ENCODE measurements around the gene CHST5. TPM values are rescaled to one million over a fixed set of nuclear protein-coding genes. Genes with fewer than 3 reads are reported as not detected.

CHST5 gene
- total and polyA plus RNA-seq, 9 of the 15 experiments (the other 6 are each of a cell fraction or from before 2014, with no cell fraction given) = 0.06 to 0.21 (median 0.14) TPM; not detected in 5

DNA sequence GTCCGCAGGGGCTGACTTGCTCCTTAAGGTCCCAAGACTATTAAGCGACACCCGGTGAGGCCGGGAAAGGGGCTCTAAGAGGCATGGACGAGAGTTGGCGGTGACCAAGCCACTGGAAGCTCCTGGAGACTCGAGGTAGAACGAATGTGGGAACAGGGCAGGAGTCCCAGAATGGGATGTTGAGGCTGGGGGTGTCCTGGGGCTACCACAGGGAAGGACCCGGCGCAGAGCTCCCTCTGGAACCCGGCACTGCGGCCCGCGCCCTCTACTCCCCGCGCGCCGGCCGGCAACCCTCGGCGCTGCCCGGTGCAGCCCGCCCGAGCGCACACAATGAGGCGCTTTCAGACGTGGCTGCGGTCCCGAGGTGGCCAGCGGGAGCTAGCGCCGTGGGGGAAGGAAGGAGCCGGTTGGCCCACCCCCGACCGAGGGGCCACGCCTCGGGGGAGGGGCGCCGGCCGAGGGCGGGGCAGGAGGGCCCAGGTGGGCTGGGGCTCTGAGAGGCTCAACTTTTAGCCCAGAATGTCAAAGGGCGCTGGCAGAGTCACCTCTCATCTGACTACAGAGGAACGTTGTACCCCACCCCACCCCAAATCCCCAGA is 40.7 kb downstream of the CHST5 start, which contains the start of gene CHST6:
TSS of gene CHST6 (minus strand) at position 366 of the 599 bp plus-strand sequence. CDS start 15,613 bp downstream, outside the sequence.
- peaks cover 19 to 43% of the 10 kb centered on the region in 2 experiments for H3K27me3 ChIP-seq (ENCODE audit: control insufficient read depth in 2 of 2, insufficient read depth in 2 of 2, low read length in 2 of 2)
- no peaks in the 10 kb centered on the region for H3K79me2 ChIP-seq (ENCODE audit: control insufficient read depth, insufficient read depth, low read length)
- ChIA-PET POLR2A (interaction anchor here (0.6 to 0.7 kb wide), 3 partner anchors 23 to 1191 kb away, joined by 3 to 4 read pairs (median 3); no protein-coding TSS in a partner anchor), CTCF (ENCODE audit: low intra/inter-chr PET ratio) (no interaction called here)
- H3K4me1 ChIP-seq (replicated peaks in 1 of 2; ENCODE audit: control insufficient read depth in 2 of 2, insufficient read depth in 2 of 2, low read length in 2 of 2) = peaks cover 0 to 16% of the 10 kb centered on the region in 2 experiments; a peak in 2 of 5 replicates
- BruUV-seq (replicated peaks) = no TSS peak
- H3K4me2 ChIP-seq (ENCODE audit: insufficient read depth, low read length) = no peak within 1 kb of the TSS
- H3K9ac ChIP-seq (ENCODE audit: insufficient read depth in 1 of 2, low read depth in 2 of 2, low read length in 2 of 2) = peak within 1 kb of the TSS in 1 of 2 experiments; percentile 45; a peak in 2 of 4 replicates
- no peak within 1 kb of the TSS for H3K4me3 ChIP-seq
- H3K36me3 ChIP-seq (ENCODE audit: control insufficient read depth, insufficient read depth, low read length) = no peaks in the 10 kb centered on the region
- peak; percentile 90 for ATAC-seq
- in situ Hi-C loops (cut with MboI) = no loop called here
- WGBS (ENCODE audit: insufficient coverage, low coverage, missing lambda C conversion rate) = 7% methylated on average over 34 of the region's 43 CpGs
- H2AFZ ChIP-seq (ENCODE audit: low read depth, low read length) = no peak within 1 kb of the TSS
- no peaks in the 10 kb centered on the region for H3K9me3 ChIP-seq (replicated peaks; ENCODE audit: control insufficient read depth, insufficient read depth, low read depth, low read length)
- no peak for FAIRE-seq
- H4K20me1 ChIP-seq (replicated peaks; ENCODE audit: control insufficient read depth, insufficient read depth, low read length) = no peaks in the 10 kb centered on the region
- no peak within 1 kb of the TSS for H3K27ac ChIP-seq (ENCODE audit: extremely low read depth, low read depth, low read length)
- no peaks in the 10 kb centered on the region for H3K9me1 ChIP-seq (ENCODE audit: control insufficient read depth, insufficient read depth, low read length)
- peak; percentile 43 to 81 (median 67) for DNase-seq (ENCODE audit: extremely low read depth in 1 of 4, low spot score in 3 of 4)
- no peak for TF ChIP-seq KAT2B (IDR thresholded peaks at IDR 0.05; ENCODE audit: low read depth, low read length)
- no peak for TF ChIP-seq POU5F1 (IDR thresholded peaks at IDR 0.05; ENCODE audit: borderline replicate concordance, low read depth, low read length, partially characterized antibody)
- TF ChIP-seq, protein P1, sequence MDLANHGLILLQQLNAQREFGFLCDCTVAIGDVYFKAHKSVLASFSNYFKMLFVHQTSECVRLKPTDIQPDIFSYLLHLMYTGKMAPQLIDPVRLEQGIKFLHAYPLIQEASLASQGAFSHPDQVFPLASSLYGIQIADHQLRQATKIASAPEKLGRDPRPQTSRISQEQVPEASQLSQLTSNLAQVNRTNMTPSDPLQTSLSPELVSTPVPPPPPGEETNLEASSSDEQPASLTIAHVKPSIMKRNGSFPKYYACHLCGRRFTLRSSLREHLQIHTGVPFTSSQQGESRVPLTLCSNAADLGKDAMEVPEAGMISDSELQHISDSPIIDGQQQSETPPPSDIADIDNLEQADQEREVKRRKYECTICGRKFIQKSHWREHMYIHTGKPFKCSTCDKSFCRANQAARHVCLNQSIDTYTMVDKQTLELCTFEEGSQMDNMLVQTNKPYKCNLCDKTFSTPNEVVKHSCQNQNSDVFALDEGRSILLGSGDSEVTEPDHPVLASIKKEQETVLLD (IDR thresholded peaks at IDR 0.05) = no peak
- TF ChIP-seq, protein P2, sequence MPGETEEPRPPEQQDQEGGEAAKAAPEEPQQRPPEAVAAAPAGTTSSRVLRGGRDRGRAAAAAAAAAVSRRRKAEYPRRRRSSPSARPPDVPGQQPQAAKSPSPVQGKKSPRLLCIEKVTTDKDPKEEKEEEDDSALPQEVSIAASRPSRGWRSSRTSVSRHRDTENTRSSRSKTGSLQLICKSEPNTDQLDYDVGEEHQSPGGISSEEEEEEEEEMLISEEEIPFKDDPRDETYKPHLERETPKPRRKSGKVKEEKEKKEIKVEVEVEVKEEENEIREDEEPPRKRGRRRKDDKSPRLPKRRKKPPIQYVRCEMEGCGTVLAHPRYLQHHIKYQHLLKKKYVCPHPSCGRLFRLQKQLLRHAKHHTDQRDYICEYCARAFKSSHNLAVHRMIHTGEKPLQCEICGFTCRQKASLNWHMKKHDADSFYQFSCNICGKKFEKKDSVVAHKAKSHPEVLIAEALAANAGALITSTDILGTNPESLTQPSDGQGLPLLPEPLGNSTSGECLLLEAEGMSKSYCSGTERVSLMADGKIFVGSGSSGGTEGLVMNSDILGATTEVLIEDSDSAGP (CRISPR knock-in tag; IDR thresholded peaks at IDR 0.05) = no peak
- intact Hi-C loops (cut with micrococcal nuclease) = no loop called here

All from K562 (cell line).